HCT116 (cell line): ENCODE results near the gene SYNE3. TPM values are rescaled to one million over a fixed set of nuclear protein-coding genes. Genes with fewer than 3 reads are reported as not detected.

ENCODE experiments used
- ATAC-seq: fragments of 200-7000 bp; cut with Tn5 transposase; 2 replicates; pipeline ENCODE4 v1.9.1; 2020; ENCODE audit warnings: mild to moderate bottlenecking, moderate library complexity
- BruUV-seq: library from RNA; stranded (reverse); fragments of 400-500 nt; replicated peaks from 2 replicates; lab custom pipeline; 2021; lab: Mats Ljungman, UMichigan
- CTCF ChIA-PET: fragments of 300-600 bp; sonication (Branson Sonifier 250); formaldehyde crosslinking; loops from one replicate; lab custom pipeline; 2021; ENCODE audit warnings: antibody characterized with exemption; lab: Charles Lee
- POLR2A ChIA-PET: fragments of 300-600, 350-600 bp; sonication (Branson Sonifier 250); formaldehyde crosslinking; loops from one replicate; lab custom pipeline; 2021; ENCODE audit warnings: antibody characterized with exemption; lab: Charles Lee
- RAD21 ChIA-PET, 2 experiments: fragments of 300-600 bp; sonication (Branson Sonifier 250); formaldehyde crosslinking; loops; one replicate each; lab custom pipeline; 2023; ENCODE audit warnings: low total read pairs in 2 of 2; ENCODE audit not compliant: uncharacterized antibody in 2 of 2, unreplicated experiment in 2 of 2, low non-redundant PET in 1 of 2; lab: Charles Lee
- DNase-seq: peaks from one replicate; pipeline ENCODE4 v3.0.0-alpha.2; 2010; ENCODE audit warnings: low read depth, low spot score
- H2AFZ ChIP-seq: fragments of 200-600 bp; shearing (Covaris generic), sonication (generic); 2 replicates; pipeline ENCODE4 v1.6.1; 2017; ENCODE audit warnings: low read depth, mixed run types, mixed read lengths, antibody characterized with exemption, low read length; ENCODE audit not compliant: poor library complexity, severe bottlenecking
- H3K27ac ChIP-seq: 2 replicates; pipeline ENCODE4 v1.5.1; 2012; ENCODE audit warnings: low read depth, low read length
- H3K27me3 ChIP-seq: fragments of 200-600 bp; sonication (generic); 2 replicates; pipeline ENCODE4 v1.6.1; 2016; ENCODE audit warnings: mixed run types, low read length, mixed read lengths; ENCODE audit not compliant: insufficient read depth
- H3K36me3 ChIP-seq, 2 experiments: fragments of 200-500 bp in 1 of 2; fragments of 200-600 bp in 1 of 2; sonication (Bioruptor generic) in 1 of 2; sonication (generic) in 1 of 2; 2 replicates each; pipeline versions ENCODE4 v1.5.1 to v1.6.1; 2014 to 2016; ENCODE audit warnings: low read length in 2 of 2, inconsistent platforms in 1 of 2, mixed read lengths in 1 of 2, mixed run types in 1 of 2; ENCODE audit not compliant: insufficient read depth in 2 of 2, control insufficient read depth in 1 of 2
- H3K4me1 ChIP-seq, 2 experiments: fragments of 200-600 bp in 1 of 2; sonication (generic) in 1 of 2; 2 replicates each; pipeline versions ENCODE4 v1.5.1 to v1.6.1; 2012 to 2017; ENCODE audit warnings: low read length in 2 of 2, inconsistent platforms in 1 of 2, mild to moderate bottlenecking in 1 of 2, mixed read lengths in 1 of 2, mixed run types in 1 of 2, moderate library complexity in 1 of 2; ENCODE audit not compliant: insufficient read depth in 2 of 2, control insufficient read depth in 1 of 2
- H3K4me2 ChIP-seq: fragments of 200-600 bp; sonication (generic); 2 replicates; pipeline ENCODE4 v1.6.1; 2017; ENCODE audit warnings: mixed run types, low read length, mixed read lengths
- H3K4me3 ChIP-seq, 2 experiments: fragments of 200-600 bp in 1 of 2; sonication (generic) in 1 of 2; replicated peaks in 1 of 2; 2 replicates each; pipeline ENCODE4 v1.5.1; 2011 to 2016; ENCODE audit warnings: low read length in 2 of 2, control low read depth in 1 of 2, low read depth in 1 of 2, mild to moderate bottlenecking in 1 of 2, mixed read lengths in 1 of 2, mixed run types in 1 of 2
- H3K79me2 ChIP-seq: fragments of 200-600 bp; sonication (generic); 2 replicates; pipeline ENCODE4 v1.6.1; 2017; ENCODE audit warnings: mild to moderate bottlenecking, mixed run types, low read length, moderate library complexity, mixed read lengths; ENCODE audit not compliant: insufficient read depth
- H3K9ac ChIP-seq: fragments of 200-600 bp; sonication (generic); 2 replicates; pipeline ENCODE4 v1.6.1; 2016; ENCODE audit warnings: low read length, mixed read lengths
- H3K9me2 ChIP-seq: fragments of 200-600 bp; sonication (generic), shearing (Covaris generic); 2 replicates; pipeline ENCODE4 v1.6.1; 2017; ENCODE audit warnings: mixed run types, mild to moderate bottlenecking, moderate library complexity; ENCODE audit not compliant: insufficient read depth
- H3K9me3 ChIP-seq, 2 experiments: fragments of 200-500 bp in 1 of 2; fragments of 200-600 bp in 1 of 2; sonication (Bioruptor generic) in 1 of 2; sonication (generic) in 1 of 2; 2 replicates each; pipeline ENCODE4 v1.6.1; 2014 to 2017; ENCODE audit warnings: low read length in 2 of 2, mixed read lengths in 2 of 2, inconsistent platforms in 1 of 2, low read depth in 1 of 2, mild to moderate bottlenecking in 1 of 2, mixed run types in 1 of 2, moderate library complexity in 1 of 2; ENCODE audit not compliant: control insufficient read depth in 1 of 2, insufficient read depth in 1 of 2
- H4K20me1 ChIP-seq: fragments of 200-600 bp; sonication (generic), shearing (Covaris generic); 2 replicates; pipeline ENCODE4 v1.6.1; 2017; ENCODE audit warnings: mixed run types, mild to moderate bottlenecking, moderate library complexity; ENCODE audit not compliant: insufficient read depth
- EGR1 ChIP-seq: IDR thresholded peaks from 2 replicates; pipeline ENCODE4 v1.6.1; 2012; ENCODE audit warnings: low read depth
- ELF1 ChIP-seq: IDR thresholded peaks from 2 replicates; pipeline ENCODE4 v1.6.1; 2012; ENCODE audit warnings: low read depth, borderline replicate concordance
- FOSL1 ChIP-seq: IDR thresholded peaks from 2 replicates; pipeline ENCODE4 v1.6.1; 2012; ENCODE audit warnings: low read depth
- JUND ChIP-seq: IDR thresholded peaks from 2 replicates; pipeline ENCODE4 v1.6.1; 2012
- MAX ChIP-seq: IDR thresholded peaks from 2 replicates; pipeline ENCODE4 v1.6.1; 2012
- REST ChIP-seq: IDR thresholded peaks from 2 replicates; pipeline ENCODE4 v1.6.1; 2012; ENCODE audit warnings: low read depth
- SP1 ChIP-seq: IDR thresholded peaks from 2 replicates; pipeline ENCODE4 v1.6.1; 2012; ENCODE audit warnings: low read depth
- TCF7L2 ChIP-seq: IDR thresholded peaks from 2 replicates; pipeline ENCODE4 v1.7.0; 2011; ENCODE audit warnings: borderline replicate concordance, inconsistent platforms; ENCODE audit not compliant: insufficient read depth, insufficient read length; ENCODE audit errors: extremely low read depth
- ZNF274 ChIP-seq: fragments of 200-500 bp; sonication (Bioruptor generic); IDR thresholded peaks from 2 replicates; pipeline ENCODE4 v1.6.1; 2014; ENCODE audit warnings: mild to moderate bottlenecking, low read depth, low read length, inconsistent platforms
- intact Hi-C: fragments of 100-400 bp; cut with micrococcal nuclease; formaldehyde crosslinking; loops from 2 replicates; pipeline ENCODE4 v1.10.0; 2022
- total RNA-seq: library from RNA; stranded (reverse); gene quantifications from one replicate; pipeline ENCODE4 v1.2.1, GENCODE V29; 2021; ENCODE audit not compliant: unreplicated experiment
- TF ChIP-seq, protein P1 (sequence below), 3 experiments: fragments of 200-600 bp in 1 of 3; sonication (generic) in 1 of 3; IDR thresholded peaks in 2 of 3; conservative IDR thresholded peaks in 1 of 3; 2 replicates each; pipeline ENCODE4 v1.5.1; 2012 to 2017; ENCODE audit warnings: low read depth in 2 of 3, low read length in 2 of 3, antibody characterized with exemption in 1 of 3, borderline replicate concordance in 1 of 3, control low read depth in 1 of 3, mild to moderate bottlenecking in 1 of 3, mixed read lengths in 1 of 3, mixed run types in 1 of 3, moderate library complexity in 1 of 3; ENCODE audit not compliant: insufficient read depth in 1 of 3

The SYNE3 gene
- total RNA-seq, 1 experiment from 2014 or later = 3.6 TPM

- no peaks in the 10 kb centered on the region for H4K20me1 ChIP-seq
- H2AFZ ChIP-seq = no peak overlapping the region
- no peak overlapping the region for H3K9ac ChIP-seq
- no peak overlapping the region for H3K4me2 ChIP-seq
- POLR2A ChIA-PET = no interaction called here
- no peak for ATAC-seq
- RAD21 ChIA-PET = no interaction called here
- CTCF ChIA-PET = interaction anchor here (1.0 kb wide), 1 partner anchor 32 kb away, joined by 3 read pairs; no protein-coding TSS in a partner anchor
- H3K4me1 ChIP-seq = peaks cover 0 to 7% of the 10 kb centered on the region in 2 experiments; a peak in 2 of 4 replicates
- H3K27me3 ChIP-seq = no peaks in the 10 kb centered on the region
- H3K36me3 ChIP-seq = no peaks in the 10 kb centered on the region
- H3K9me2 ChIP-seq = no peaks in the 10 kb centered on the region
- BruUV-seq = no TSS peak
- TF ChIP-seq ZNF274 (no peak), JUND (no peak), FOSL1 (no peak), ELF1 (no peak), TCF7L2 (no peak), SP1 (no peak), MAX (no peak), REST (no peak), EGR1 (no peak)
- TF ChIP-seq, protein P1, sequence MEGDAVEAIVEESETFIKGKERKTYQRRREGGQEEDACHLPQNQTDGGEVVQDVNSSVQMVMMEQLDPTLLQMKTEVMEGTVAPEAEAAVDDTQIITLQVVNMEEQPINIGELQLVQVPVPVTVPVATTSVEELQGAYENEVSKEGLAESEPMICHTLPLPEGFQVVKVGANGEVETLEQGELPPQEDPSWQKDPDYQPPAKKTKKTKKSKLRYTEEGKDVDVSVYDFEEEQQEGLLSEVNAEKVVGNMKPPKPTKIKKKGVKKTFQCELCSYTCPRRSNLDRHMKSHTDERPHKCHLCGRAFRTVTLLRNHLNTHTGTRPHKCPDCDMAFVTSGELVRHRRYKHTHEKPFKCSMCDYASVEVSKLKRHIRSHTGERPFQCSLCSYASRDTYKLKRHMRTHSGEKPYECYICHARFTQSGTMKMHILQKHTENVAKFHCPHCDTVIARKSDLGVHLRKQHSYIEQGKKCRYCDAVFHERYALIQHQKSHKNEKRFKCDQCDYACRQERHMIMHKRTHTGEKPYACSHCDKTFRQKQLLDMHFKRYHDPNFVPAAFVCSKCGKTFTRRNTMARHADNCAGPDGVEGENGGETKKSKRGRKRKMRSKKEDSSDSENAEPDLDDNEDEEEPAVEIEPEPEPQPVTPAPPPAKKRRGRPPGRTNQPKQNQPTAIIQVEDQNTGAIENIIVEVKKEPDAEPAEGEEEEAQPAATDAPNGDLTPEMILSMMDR (IDR thresholded peaks at IDR 0.05 in 2 of 3, conservative IDR thresholded peaks at IDR 0.05 in 1 of 3; ENCODE audit: borderline replicate concordance in 1 of 3, insufficient read depth in 1 of 3, low read depth in 2 of 3, low read length in 2 of 3) = no peak
- H3K9me3 ChIP-seq = no peaks in the 10 kb centered on the region
- DNase-seq = no peak
- no peak overlapping the region for H3K4me3 ChIP-seq
- no peaks in the 10 kb centered on the region for H3K79me2 ChIP-seq
- intact Hi-C loops = no loop called here
- H3K27ac ChIP-seq = no peak overlapping the region
Observed at GRCh38 chr14:95474486-95474885, 42.0 kb downstream of the SYNE3 start.
